Activated naive CD8-positive, alpha-beta T cell treated with anti-CD3 and anti-CD28 coated beads, Interleukin-2, amount 50 U/mL, for 16 hours (primary cell): ENCODE results near the gene GYS1.
A peak's percentile ranks its signal among the peaks of the same experiment; 100 is the strongest.

Experiments used
- DNase-seq: peaks from one replicate; pipeline ENCODE4 v3.0.0-alpha.2; 2020; ENCODE audit warnings: low read depth, low spot score

GYS1 gene

DNA sequence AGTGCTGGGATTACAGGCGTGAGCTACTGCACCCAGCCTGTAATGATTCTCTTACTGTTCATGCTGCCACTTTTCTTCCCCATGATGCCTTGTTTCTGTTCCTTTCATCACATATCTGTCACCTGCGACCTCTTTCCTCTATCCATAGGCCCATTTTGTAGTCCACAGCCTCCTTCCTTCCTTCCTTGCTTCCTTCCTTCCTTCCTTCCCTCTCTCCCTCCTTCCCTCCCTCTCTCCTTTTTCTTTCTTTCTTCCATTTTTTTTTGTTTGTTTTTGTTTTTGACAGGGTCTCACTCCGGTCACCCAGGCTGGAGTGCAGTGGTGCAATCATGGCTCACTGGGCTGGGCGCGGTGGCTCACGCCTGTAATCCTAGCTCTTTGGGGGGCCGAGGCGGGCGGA lies 4.2 kb downstream of the GYS1 start:
- DNase-seq: no peak

DNA sequence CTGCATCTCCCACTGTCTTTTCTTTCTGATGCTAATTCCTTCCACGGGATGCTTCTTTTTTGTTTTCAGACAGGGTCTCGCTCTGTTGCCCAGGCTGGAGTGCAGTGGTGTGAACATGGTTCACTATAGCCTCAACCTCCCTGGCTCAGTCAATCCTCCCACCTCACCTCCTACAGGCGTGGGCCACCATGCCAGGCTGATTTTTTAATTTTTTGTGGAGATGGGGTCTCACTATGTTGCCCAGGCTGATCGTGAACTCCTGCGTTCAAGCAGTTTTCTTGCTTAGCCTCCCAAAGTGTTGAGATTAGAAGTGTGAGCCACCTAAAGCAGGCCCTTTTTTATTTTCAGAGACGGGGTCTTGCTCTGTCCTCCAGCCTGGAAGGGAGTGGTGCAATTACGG lies 4.8 kb downstream of the GYS1 start:
- DNase-seq: no peak

DNA sequence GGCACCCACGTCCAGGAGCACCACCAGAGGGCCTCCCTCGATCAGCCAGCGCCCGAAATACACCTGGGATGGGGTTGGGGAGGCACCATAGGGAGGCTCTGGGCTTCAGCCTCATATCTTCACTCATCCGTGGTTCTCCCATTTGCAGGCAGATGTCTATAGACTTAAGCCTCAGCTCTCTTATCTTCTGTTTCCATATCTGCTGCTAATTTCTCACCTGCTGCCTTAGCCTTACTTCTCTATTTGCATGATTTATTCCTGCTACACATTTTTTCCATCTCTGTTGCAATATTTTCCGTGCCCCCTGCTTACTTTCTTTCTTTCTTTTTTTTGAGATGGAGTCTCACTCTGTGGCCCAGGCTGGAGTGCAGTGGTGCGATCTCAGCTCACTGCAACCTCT lies 5.8 kb downstream of the GYS1 start:
- DNase-seq: no peak

DNA sequence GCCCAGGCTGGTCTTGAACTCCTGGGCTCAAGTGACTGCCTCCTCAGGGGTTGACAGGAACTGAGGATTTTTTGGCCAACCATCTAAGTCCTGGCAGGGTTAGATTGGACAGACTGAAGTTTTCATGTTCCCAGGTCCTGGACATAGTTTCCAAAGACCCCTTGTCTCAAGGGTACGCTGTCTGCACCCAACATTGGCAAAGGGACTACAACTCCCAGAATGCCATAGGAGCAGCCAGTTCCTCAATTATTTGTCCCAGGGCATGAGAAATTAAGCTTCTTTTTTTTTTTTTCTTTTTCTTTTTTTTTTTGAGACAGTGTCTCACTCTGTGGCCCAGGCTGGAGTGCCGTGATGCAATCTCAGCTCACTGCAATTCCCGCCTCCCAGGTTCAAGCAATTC lies 6.9 kb downstream of the GYS1 start:
- DNase-seq: no peak

DNA sequence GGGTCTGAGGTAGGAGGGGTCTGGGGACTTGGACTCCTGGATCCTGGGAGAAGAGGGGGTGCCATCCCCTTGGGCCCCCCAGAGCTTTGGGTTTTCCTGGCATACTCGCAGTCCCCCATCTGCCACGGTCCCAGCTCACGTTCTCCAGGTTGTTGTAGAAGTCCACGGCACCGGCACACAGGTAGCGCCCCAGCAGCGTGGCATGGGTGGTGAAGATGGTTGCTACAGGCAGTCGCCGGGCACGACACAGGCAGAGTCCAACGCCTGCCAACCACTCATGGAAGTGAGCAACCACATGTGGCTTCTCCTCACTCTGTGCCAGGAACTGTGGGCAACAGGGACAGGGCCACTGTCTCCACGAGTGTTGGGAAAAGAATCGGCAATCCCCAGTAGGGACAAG lies 7.4 kb downstream of the GYS1 start:
- no peak for DNase-seq

DNA sequence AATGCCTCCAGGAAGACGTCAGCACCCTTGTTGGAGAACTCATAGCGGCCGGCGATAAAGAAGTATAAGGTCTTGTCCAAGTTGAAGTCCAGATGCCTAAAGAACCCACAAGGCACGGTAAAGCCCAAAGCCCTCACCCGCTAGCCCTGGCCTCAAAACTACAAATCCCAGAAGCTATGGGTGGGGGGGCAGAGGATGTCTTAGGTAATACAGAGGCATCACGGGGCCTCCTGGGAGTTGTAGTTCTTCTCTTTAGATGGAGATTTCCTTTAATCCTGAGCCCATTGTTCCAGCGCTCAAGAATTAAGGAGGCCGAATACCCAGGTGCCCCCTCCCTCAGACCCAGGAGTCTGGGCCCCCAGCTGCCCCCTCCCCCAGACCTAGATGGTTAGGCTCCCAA lies 10.8 kb downstream of the GYS1 start:
- no peak for DNase-seq

DNA sequence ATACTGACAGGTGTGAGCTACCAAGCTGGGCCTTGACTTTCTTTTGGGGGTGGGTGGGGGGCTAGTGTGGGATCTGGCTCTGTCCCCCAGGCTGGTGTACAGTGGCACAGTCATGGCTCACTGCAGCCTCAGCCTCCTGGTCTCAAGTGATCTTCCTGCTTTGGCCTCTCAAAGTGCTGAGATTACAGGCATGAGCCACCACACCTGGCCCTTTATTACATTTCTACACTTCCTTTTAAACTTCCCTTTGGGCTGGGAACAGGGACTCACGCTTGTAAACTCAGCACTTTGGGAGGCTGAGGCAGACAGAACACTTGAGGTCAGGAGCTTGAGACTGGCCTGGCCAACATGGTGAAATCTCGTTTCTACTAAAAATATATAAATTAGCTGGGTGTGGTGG lies 16.0 kb downstream of the GYS1 start:
- DNase-seq: no peak

DNA sequence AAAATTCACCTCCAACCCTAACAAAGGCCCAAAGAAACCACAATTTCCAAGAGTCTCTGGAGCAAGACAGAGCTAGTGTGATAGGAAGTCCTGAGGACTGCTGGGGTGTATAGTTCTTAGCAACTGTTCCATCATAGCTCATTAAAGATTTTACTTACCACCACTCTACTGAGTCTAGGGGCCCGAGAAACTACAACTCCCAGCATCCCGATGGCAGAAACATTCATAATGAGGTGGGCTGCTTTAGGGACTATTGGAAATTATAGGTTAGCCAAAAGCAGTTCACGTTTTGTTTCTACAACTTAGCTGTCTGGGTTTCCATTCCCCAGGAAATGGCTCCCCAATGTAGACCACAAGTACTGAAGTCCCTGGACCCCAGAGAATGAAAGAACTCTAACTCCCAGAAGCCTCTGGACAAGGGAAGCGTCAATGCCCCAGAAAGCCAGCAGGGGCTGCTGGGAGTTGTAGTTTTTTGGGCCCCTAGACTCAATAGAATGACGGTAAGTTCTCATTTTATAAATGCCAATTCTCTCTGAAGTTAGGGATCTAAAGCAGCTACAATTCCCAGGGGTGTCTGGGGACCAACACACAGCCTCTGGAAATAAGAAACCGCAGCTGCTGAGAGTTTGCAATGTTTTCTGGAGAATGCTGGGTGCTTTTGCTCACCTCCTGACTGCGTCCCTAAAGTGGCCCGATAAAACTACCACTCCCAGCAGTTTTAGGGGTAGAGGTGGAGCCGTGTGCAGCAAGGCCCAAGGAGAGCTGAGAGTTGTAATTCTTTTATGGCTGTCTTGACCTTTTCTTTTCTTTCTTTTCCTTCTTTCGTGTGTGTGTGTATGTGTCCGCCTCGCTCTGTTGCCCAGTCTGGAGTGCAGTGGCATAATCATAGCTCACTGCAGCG lies 16.9 kb downstream of the GYS1 start:
- DNase-seq: no peak

DNA sequence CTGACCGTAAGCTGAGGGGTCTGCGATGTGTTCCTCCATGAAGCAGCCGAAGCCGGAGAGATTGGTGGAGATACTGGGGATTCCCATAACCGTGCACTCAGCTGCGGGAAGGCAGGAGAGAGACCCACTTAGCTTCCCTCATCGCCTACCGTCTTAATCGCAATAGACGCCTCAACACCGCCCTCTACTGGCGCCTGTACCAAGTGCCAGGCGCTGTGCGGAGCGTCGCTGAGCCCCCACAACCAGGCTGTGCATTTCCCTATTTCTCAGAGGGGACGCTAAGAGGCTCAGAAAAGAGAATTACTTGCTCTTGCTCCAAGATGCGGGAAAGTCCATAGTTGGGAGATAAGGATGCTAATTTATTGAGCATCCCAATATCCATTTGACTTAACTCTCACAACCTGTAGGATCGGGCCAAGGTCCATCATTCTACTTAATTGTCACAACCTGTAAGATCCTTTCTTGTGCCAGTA lies 22.1 kb downstream of the GYS1 start:
- DNase-seq: peak; percentile 68

DNA sequence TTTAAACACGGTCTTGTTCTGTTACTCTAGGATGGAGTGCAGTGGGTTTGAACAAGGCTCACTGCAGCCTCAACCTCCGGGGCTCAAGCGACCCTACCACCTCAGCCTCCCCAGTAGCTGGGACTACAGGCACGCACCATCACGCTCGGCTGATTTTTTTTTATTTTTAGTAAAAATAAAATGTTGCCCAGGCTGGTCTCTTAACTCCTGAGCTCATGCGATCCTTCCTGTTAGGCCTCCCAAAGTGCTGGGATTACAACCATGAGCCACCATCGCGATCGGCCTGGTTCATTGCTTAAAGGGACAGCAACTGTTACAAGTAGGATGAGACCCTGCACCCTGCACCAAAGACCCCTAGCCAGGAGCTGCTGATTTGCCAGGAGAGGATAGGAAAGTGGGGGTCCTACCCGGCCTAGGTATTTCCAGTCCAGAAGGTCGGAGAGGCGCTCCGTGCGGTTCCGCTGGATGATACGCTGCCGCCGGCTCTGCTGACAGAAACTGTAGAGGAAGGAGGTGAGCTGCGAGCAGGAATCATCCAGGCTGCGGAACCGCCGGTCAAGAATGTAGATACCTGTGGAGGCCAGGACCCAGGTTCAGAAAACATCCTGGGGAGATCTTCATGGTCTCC lies 22.9 kb downstream of the GYS1 start:
- no peak for DNase-seq

DNA sequence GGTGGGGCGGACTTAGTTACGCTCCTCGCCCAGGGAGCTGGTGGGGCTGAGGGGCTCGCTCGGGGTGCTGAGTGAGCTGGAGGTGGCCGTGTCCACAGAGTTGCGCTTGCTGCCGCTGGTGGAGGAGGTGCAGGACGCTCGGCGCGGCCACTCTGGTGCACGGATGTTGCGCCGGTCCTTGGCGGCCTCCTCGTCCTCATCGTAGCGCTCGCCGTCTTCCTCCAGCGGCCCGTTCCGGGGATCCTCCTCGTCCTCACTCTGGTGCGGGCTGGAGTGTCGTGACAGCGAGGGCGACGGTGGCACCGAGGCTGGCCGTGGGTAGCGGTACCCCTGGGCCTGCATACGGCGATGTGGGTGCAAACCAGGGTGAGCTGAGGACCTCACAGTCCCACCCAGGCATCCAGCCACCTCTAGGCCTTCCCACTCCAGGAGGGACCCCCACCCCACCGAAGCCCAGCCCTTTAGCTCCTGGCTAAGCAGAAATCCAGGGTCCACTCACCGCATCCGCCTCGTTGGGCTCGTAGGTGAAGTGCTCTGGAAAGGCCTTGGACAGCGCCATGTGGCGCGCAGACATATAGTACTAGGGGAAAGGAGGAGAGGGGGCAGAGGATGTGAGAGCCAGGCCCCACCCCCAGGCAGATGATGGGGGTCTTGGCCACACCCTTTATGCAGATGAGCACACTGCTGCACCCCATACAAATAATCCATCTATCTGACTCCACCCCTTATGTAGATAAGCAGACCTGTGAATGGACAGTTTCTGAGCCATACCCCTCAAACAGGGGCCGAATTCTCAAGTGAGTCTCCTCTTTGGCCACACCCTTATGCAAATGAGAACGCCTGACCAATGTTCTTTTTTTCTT lies 23.6 kb downstream of the GYS1 start:
- no peak for DNase-seq

DNA sequence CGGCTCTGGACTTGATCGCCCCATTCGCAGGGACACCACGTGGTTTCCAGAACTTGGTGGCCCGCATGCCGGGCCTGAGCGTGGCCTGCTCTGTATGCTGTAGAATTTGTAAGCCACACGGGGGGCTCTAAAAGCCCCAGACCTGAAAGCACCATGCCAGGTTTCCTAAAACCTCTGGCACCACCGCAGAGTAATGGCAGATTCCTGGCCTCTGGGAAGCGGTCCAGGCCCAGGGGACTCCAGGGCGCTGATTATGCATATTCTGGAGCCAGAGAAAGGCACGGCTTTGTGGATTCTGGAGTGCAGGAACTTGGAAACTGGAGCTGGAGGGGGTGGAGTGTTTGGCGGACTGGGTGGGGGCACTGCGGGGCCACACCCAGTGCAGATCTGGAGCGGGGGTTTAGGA lies 24.3 kb downstream of the GYS1 start:
- DNase-seq: no peak

DNA sequence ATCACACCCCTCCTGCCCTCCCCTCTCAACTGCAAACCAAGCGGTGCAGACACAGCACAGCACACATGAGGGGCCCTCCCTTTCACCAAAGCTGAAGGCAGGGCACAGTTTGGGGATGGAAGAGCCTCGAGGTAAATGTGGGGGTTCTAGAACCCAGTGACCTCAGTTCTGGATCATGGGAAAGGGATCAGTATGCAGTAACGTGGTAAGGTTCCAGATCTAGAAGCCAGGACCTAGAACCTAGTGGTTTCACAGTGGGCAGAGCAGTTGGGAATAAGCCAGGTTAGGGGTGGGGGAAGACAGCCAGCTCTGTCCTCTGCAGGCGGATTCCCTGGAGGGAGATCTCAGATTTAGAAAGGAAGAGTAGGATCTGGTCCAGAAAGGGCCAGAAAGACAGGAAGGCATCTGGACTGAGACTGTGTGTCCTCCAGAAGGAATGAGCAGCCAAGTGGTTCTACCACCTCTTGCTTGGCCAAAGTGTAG lies 24.9 kb downstream of the GYS1 start:
- DNase-seq: no peak

DNA sequence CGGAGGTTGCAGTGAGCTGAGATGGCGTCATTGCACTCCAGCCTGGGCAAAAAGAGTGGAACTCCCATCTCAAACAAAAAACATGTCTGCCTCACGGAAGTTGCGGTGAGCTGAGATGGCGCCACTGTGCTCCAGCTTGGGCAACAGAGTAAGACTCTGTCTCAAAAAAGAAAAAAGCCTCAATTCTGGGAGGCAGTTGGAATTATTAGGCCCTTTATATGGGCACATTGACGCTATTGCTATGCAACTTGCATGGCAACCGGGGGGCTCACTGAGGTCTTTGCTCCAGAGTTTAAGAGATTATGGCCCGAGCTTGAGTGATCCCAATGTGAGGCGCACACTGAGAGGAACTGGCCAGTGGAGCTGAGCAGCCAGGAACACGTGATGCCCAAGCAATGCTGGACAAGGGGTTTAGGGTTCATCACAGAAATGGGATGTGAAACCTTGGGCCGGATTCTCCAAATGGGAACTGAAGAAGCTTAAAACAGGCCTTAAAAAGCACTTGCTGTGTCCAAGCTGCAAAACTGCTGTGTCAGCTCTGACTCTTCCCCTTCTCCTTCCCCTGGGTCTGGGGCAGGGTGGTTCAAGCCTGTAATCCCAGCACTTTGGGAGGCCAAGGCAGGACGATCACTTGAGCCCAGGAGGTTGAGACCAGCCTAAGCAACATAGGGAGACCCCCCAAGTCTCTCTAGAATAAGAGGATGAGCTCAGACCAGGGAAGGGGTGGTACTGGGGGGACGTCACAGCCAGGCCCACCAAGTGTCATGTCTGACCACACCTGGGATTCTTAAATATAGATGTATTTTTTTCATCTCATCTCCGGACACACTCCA lies 25.5 kb downstream of the GYS1 start:
- no peak for DNase-seq

DNA sequence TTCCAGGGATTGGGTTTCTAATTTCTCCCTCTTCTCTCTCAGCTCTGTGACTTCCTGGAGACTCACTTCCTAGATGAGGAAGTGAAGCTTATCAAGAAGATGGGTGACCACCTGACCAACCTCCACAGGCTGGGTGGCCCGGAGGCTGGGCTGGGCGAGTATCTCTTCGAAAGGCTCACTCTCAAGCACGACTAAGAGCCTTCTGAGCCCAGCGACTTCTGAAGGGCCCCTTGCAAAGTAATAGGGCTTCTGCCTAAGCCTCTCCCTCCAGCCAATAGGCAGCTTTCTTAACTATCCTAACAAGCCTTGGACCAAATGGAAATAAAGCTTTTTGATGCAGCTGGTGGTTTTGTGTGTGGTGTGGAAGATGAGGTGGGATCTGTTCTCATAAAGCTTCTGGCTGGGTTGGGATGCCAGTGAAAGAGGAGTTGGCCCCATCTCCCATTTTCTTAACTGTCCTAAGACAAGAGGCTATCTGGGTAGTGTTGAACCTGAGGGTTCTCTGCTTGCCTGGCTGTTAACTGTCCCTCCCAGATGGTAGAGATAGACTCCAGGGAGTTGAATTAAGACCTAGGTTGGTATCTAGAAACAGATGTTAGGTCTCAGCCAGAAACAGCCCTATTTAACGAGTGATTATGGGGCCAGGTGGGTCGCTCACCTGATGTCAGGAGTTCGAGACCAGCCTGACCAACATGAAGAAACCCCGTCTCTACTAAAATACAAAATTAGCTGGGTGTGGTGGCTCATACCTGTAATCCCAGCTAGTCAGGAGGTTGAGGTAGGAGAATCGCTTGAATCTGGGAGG lies 26.4 kb downstream of the GYS1 start:
- no peak for DNase-seq

DNA sequence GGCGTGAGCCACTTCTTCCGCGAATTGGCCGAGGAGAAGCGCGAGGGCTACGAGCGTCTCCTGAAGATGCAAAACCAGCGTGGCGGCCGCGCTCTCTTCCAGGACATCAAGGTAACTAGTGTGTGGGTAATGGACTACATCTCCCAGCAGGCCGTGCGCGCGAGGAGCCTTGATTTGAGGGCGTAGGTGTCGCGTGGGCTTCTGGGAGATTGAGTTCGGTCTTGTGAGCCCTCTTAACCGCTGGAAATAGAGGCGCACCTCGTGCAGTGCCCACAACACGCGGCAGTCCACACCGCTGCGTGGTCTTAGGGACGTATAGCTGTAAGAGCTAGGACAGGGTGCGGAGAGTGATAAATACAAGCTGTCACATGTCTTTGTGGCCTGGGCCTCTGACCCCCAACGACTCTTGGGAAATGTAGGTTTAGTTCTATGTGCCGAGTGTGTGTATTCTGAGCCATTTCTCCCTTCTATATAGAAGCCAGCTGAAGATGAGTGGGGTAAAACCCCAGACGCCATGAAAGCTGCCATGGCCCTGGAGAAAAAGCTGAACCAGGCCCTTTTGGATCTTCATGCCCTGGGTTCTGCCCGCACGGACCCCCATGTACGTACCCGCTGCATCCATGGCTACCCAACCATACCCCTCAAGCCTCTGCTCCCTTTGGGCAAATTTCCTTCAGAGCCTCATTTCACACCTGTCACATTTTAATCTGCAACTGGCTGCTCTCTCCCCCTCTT lies 27.1 kb downstream of the GYS1 start:
- DNase-seq: peak; percentile 76

DNA sequence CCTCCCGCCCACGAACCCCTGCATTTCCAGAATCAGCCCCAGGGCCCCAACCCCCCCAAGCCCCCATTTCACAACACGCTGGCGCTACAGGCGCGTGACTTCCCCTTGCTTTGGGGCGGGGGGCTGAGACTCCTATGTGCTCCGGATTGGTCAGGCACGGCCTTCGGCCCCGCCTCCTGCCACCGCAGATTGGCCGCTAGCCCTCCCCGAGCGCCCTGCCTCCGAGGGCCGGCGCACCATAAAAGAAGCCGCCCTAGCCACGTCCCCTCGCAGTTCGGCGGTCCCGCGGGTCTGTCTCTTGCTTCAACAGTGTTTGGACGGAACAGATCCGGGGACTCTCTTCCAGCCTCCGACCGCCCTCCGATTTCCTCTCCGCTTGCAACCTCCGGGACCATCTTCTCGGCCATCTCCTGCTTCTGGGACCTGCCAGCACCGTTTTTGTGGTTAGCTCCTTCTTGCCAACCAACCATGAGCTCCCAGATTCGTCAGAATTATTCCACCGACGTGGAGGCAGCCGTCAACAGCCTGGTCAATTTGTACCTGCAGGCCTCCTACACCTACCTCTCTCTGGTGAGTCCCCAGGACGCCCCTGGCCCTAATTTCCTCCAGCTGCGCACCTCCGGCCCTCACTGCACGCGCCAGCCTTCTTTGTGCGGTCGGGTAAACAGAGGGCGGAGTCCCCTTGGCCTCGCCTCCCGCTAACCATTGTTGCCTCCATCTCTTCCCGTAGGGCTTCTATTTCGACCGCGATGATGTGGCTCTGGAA lies 27.9 kb downstream of the GYS1 start, which contains the start of gene FTL:
Gene FTL, plus strand, starts transcription at position 270 of the 766 bp plus-strand sequence. Its CDS starts 199 bp downstream, at position 469.
- peak; percentile 84 for DNase-seq

DNA sequence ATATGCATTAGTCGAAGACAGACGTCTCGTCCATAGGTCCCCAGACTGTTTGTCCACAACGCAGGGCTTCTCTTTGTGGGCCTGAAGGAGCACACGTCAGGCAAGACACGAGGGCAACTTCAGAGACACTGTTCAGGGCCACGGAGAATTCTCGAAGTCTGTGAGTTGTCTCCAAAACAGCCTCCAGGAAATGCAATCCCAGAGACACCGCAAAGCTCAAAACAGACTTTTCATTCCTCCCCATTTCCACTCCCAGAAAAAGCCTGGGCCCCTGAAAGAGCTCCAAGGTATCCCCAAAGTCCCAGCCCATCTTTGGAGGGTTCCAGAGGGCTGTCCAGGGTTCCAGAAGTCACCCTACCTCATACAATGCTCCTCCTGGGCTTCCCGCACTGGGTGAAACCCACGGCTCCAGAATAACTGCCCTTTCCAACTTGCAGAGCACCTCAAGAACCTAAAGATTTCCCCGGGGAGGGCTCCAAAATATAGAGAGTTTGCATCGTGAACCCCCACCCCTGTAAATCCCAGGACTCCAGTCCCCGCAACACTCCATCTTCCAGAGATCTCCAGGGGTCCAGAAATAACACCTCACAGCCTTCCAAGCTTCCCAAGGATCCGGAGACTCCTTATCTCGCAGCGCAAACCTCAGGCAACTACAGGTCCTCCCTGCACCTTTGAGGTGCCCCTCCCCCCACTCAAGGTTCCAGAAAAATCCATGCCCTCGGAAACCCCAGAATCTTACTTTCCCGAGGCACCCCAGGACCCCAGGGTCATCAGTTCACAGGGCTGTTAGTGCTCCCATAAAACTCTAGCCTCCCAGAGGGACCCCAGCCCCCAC lies 28.7 kb downstream of the GYS1 start:
- DNase-seq: no peak
